WTC11 (cell line): ENCODE results near the gene SCAF8. TPM values are rescaled to one million over a fixed set of nuclear protein-coding genes. Genes with fewer than 3 reads are reported as not detected.

Experiments used
- ATAC-seq: fragments of 200-7000 bp; cut with Tn5 transposase; 2 replicates; pipeline ENCODE4 v1.10.0; 2021; ENCODE audit warnings: mild to moderate bottlenecking, moderate library complexity
- CTCF ChIA-PET: fragments of 300-600 bp; sonication (Branson Sonifier 250); formaldehyde crosslinking; loops from one replicate; lab custom pipeline; 2021; ENCODE audit warnings: antibody characterized with exemption; lab: Charles Lee
- POLR2A ChIA-PET: fragments of 350-600 bp; sonication (Branson Sonifier 250); formaldehyde crosslinking; loops from one replicate; lab custom pipeline; 2021; ENCODE audit warnings: antibody characterized with exemption; lab: Charles Lee
- DNase-seq: peaks from one replicate; pipeline ENCODE4 v3.0.0; 2021; ENCODE audit warnings: low spot score
- H3K27ac Mint-ChIP-seq: 2 replicates; pipeline ENCODE4 v1.8.0; 2021; ENCODE audit warnings: mixed read lengths
- H3K27me3 Mint-ChIP-seq: 2 replicates; pipeline ENCODE4 v1.8.0; 2021; ENCODE audit warnings: low read depth, mild to moderate bottlenecking, moderate library complexity, mixed read lengths
- H3K36me3 Mint-ChIP-seq: 2 replicates; pipeline ENCODE4 v1.8.0; 2021; ENCODE audit warnings: mixed read lengths
- H3K4me1 Mint-ChIP-seq: 2 replicates; pipeline ENCODE4 v1.8.0; 2022; ENCODE audit warnings: mixed read lengths
- H3K4me3 Mint-ChIP-seq: 2 replicates; pipeline ENCODE4 v1.8.0; 2021; ENCODE audit warnings: mild to moderate bottlenecking, moderate library complexity, mixed read lengths
- H3K9me3 Mint-ChIP-seq: 2 replicates; pipeline ENCODE4 v1.8.0; 2021; ENCODE audit warnings: mixed read lengths
- EMX1 ChIP-seq: fragments of 250-450 bp; sonication (Bioruptor Pico); IDR thresholded peaks from 2 replicates; pipeline ENCODE4 v1.8.0; 2021; ENCODE audit warnings: mild to moderate bottlenecking
- FOXK1 ChIP-seq: sonication (generic); formaldehyde crosslinking; IDR thresholded peaks from 2 replicates; pipeline ENCODE4 v1.8.0; 2022; ENCODE audit warnings: mild to moderate bottlenecking, moderate library complexity, missing genetic modification reagents
- GRHL2 ChIP-seq: fragments of 250-450 bp; sonication (Bioruptor Pico); IDR thresholded peaks from 2 replicates; pipeline ENCODE4 v1.8.0; 2022; ENCODE audit warnings: mild to moderate bottlenecking, moderate library complexity; ENCODE audit not compliant: insufficient replicate concordance, severe bottlenecking
- HMGA2 ChIP-seq: fragments of 250-450 bp; sonication (Bioruptor Pico); IDR thresholded peaks from 2 replicates; pipeline ENCODE4 v1.4.0; 2021; ENCODE audit warnings: mild to moderate bottlenecking, moderate library complexity
- IRF1 ChIP-seq: sonication (generic); formaldehyde crosslinking; IDR thresholded peaks from 2 replicates; pipeline ENCODE4 v1.8.0; 2023; ENCODE audit warnings: missing genetic modification reagents
- JAZF1 ChIP-seq: fragments of 250-450 bp; sonication (Bioruptor Pico); IDR thresholded peaks from 2 replicates; pipeline ENCODE4 v1.9.0; 2021; ENCODE audit warnings: moderate library complexity, mild to moderate bottlenecking, inconsistent platforms
- MLX ChIP-seq: sonication (generic); formaldehyde crosslinking; IDR thresholded peaks from 2 replicates; pipeline ENCODE4 v1.8.1; 2023; ENCODE audit warnings: mild to moderate bottlenecking, missing genetic modification reagents, moderate library complexity
- MYBL2 ChIP-seq: sonication (generic); formaldehyde crosslinking; IDR thresholded peaks from 2 replicates; pipeline ENCODE4 v1.8.1; 2023; ENCODE audit warnings: mild to moderate bottlenecking, moderate library complexity, missing genetic modification reagents
- NFE2L1 ChIP-seq: sonication (generic); formaldehyde crosslinking; IDR thresholded peaks from 2 replicates; pipeline ENCODE4 v1.8.1; 2023; ENCODE audit warnings: missing genetic modification reagents
- NR1H2 ChIP-seq: sonication (generic); formaldehyde crosslinking; IDR thresholded peaks from 2 replicates; pipeline ENCODE4 v1.9.0; 2021; ENCODE audit warnings: mild to moderate bottlenecking, moderate library complexity, missing genetic modification reagents
- OVOL2 ChIP-seq: fragments of 250-450 bp; sonication (Bioruptor Pico); IDR thresholded peaks from 2 replicates; pipeline ENCODE4 v1.9.0; 2021; ENCODE audit warnings: mild to moderate bottlenecking, borderline replicate concordance
- PREB ChIP-seq: sonication (generic); formaldehyde crosslinking; IDR thresholded peaks from 2 replicates; pipeline ENCODE4 v1.8.1; 2022; ENCODE audit warnings: mild to moderate bottlenecking, missing genetic modification reagents, moderate library complexity, borderline replicate concordance
- PRRX2 ChIP-seq: fragments of 250-450 bp; sonication (Bioruptor Pico); IDR thresholded peaks from 2 replicates; pipeline ENCODE4 v1.8.0; 2021; ENCODE audit warnings: mild to moderate bottlenecking
- SMAD3 ChIP-seq: sonication (generic); formaldehyde crosslinking; IDR thresholded peaks from 2 replicates; pipeline ENCODE4 v1.8.0; 2022; ENCODE audit warnings: missing genetic modification reagents, mild to moderate bottlenecking, borderline replicate concordance
- SP1 ChIP-seq: sonication (generic); formaldehyde crosslinking; conservative IDR thresholded peaks from 2 replicates; pipeline ENCODE4 v1.8.1; 2022; ENCODE audit warnings: missing genetic modification reagents
- STAT6 ChIP-seq: sonication (generic); formaldehyde crosslinking; conservative IDR thresholded peaks from 2 replicates; pipeline ENCODE4 v1.8.1; 2023; ENCODE audit warnings: mild to moderate bottlenecking, low read depth, missing genetic modification reagents, moderate library complexity
- TCF7 ChIP-seq: sonication (generic); formaldehyde crosslinking; IDR thresholded peaks from 2 replicates; pipeline ENCODE4 v1.8.0; 2022; ENCODE audit warnings: mild to moderate bottlenecking, low read depth, missing genetic modification reagents, moderate library complexity
- TEAD1 ChIP-seq: sonication (generic); formaldehyde crosslinking; IDR thresholded peaks from 2 replicates; pipeline ENCODE4 v1.8.0; 2022; ENCODE audit warnings: mild to moderate bottlenecking, missing genetic modification reagents
- TEAD4 ChIP-seq: sonication (generic); formaldehyde crosslinking; IDR thresholded peaks from 2 replicates; pipeline ENCODE4 v1.8.0; 2022; ENCODE audit warnings: mild to moderate bottlenecking, missing genetic modification reagents
- USF1 ChIP-seq: sonication (generic); formaldehyde crosslinking; IDR thresholded peaks from 2 replicates; pipeline ENCODE4 v1.8.0; 2022; ENCODE audit warnings: mild to moderate bottlenecking, missing genetic modification reagents
- ZMAT4 ChIP-seq: fragments of 250-450 bp; sonication (Bioruptor Pico); IDR thresholded peaks from 2 replicates; pipeline ENCODE4 v1.9.0; 2021; ENCODE audit warnings: mild to moderate bottlenecking
- ZNF121 ChIP-seq: sonication (generic); formaldehyde crosslinking; IDR thresholded peaks from 2 replicates; pipeline ENCODE4 v1.8.0; 2023; ENCODE audit warnings: missing genetic modification reagents
- ZNF263 ChIP-seq: sonication (generic); formaldehyde crosslinking; IDR thresholded peaks from 2 replicates; pipeline ENCODE4 v1.8.1; 2022; ENCODE audit warnings: low read depth, mild to moderate bottlenecking, moderate library complexity, missing genetic modification reagents
- ZNF317 ChIP-seq: sonication (generic); formaldehyde crosslinking; IDR thresholded peaks from 2 replicates; pipeline ENCODE4 v1.8.1; 2023; ENCODE audit warnings: low read depth, mild to moderate bottlenecking, moderate library complexity, missing genetic modification reagents, borderline replicate concordance
- ZNF416 ChIP-seq: fragments of 250-450 bp; sonication (Bioruptor Pico); IDR thresholded peaks from 2 replicates; pipeline ENCODE4 v1.9.0; 2021; ENCODE audit warnings: mild to moderate bottlenecking, inconsistent platforms
- ZNF532 ChIP-seq: fragments of 250-450 bp; sonication (Bioruptor Pico); IDR thresholded peaks from 2 replicates; pipeline ENCODE4 v1.9.0; 2021; ENCODE audit warnings: mild to moderate bottlenecking, borderline replicate concordance
- total RNA-seq: library from RNA; stranded (reverse); gene quantifications from 3 replicates; pipeline ENCODE4 v1.2.3, GENCODE V29; 2021

Gene SCAF8
- total RNA-seq, 1 experiment from 2014 or later, result 40.7 TPM

- TF ChIP-seq JAZF1 (CRISPR knock-in tag), result no peak
Observed at GRCh38 chr6:154857529-154857928, 124.3 kb downstream of the SCAF8 start (continued).

- no peaks in the 10 kb centered on the region for H3K27me3 Mint-ChIP-seq
- no peak overlapping the region for H3K27ac Mint-ChIP-seq
- DNase-seq (no peak), ATAC-seq (no peak)
- peaks cover 14% of the 10 kb centered on the region for H3K4me1 Mint-ChIP-seq
- H3K36me3 Mint-ChIP-seq, result peaks cover 3% of the 10 kb centered on the region
- no peak overlapping the region for H3K4me3 Mint-ChIP-seq
- H3K9me3 Mint-ChIP-seq, result no peaks in the 10 kb centered on the region
- TF ChIP-seq TEAD4 (no peak), ZMAT4 (CRISPR knock-in tag) (no peak), ZNF416 (no peak), SP1 (no peak), JAZF1 (CRISPR knock-in tag) (no peak), STAT6 (CRISPR knock-in tag) (no peak), PRRX2 (no peak), NFE2L1 (CRISPR knock-in tag) (no peak), NR1H2 (CRISPR knock-in tag) (no peak), ZNF532 (no peak), MLX (CRISPR knock-in tag) (no peak), EMX1 (no peak), MYBL2 (CRISPR knock-in tag) (no peak), TEAD1 (CRISPR knock-in tag) (no peak), SMAD3 (CRISPR knock-in tag) (no peak)
- ChIA-PET POLR2A (no interaction called here), CTCF (no interaction called here)
Observed at GRCh38 chr6:154861825-154862224, 128.6 kb downstream of the SCAF8 start.

- DNase-seq (no peak), ATAC-seq (no peak)
- Mint-ChIP-seq H3K4me3 (no peak overlapping the region), H3K27me3 (no peaks in the 10 kb centered on the region), H3K27ac (no peak overlapping the region), H3K9me3 (no peaks in the 10 kb centered on the region), H3K36me3 (peaks cover 3% of the 10 kb centered on the region), H3K4me1 (peaks cover 14% of the 10 kb centered on the region)
- CTCF ChIA-PET, result no interaction called here
- POLR2A ChIA-PET, result no interaction called here
- no peak for TF ChIP-seq GRHL2
- TF ChIP-seq HMGA2 (CRISPR knock-in tag), result no peak
- TF ChIP-seq OVOL2, result no peak
- no peak for TF ChIP-seq FOXK1
- TF ChIP-seq PREB (CRISPR knock-in tag), result no peak
- no peak for TF ChIP-seq MYBL2 (CRISPR knock-in tag)
- TF ChIP-seq USF1 (CRISPR knock-in tag), result no peak
- no peak for TF ChIP-seq TCF7 (CRISPR knock-in tag)
- no peak for TF ChIP-seq IRF1 (CRISPR knock-in tag)
- no peak for TF ChIP-seq ZNF263 (CRISPR knock-in tag)
- no peak for TF ChIP-seq ZNF121 (CRISPR knock-in tag)
- TF ChIP-seq ZNF317, result no peak
Observed at GRCh38 chr6:154862536-154862935, 129.3 kb downstream of the SCAF8 start.
